Measurements from ENCODE around the gene IL15.

GRCh38 chr4:141652161-141652778 lies 15.9 kb downstream of the IL15 start:
- no peak for TF ChIP-seq CREB1 (CRISPR knock-in tag; IDR thresholded peaks at IDR 0.05; ENCODE audit: low read depth)
- no peak for TF ChIP-seq CTCF (conservative IDR thresholded peaks at IDR 0.05; ENCODE audit: low read depth in 2 of 2)
- TF ChIP-seq POLR2AphosphoS5 (IDR thresholded peaks at IDR 0.05; ENCODE audit: low read depth): no peak
- TF ChIP-seq NANOG (IDR thresholded peaks at IDR 0.05; ENCODE audit: borderline replicate concordance): no peak
- TF ChIP-seq ZNF114 (CRISPR knock-in tag; IDR thresholded peaks at IDR 0.05): no peak
